Thoracic aorta (tissue), 2 donors: Measurements from ENCODE around the gene TNIP1. TPM values are rescaled to one million over a fixed set of nuclear protein-coding genes. Genes with fewer than 3 reads are reported as not detected.

ENCODE experiments used
- ATAC-seq: fragments of 150-250 bp; one replicate; pipeline ENCODE4 v1.8.0; 2017; ENCODE audit warnings: low read depth; ENCODE audit not compliant: insufficient number of reproducible peaks, low FRiP score
- DNase-seq: peaks from one replicate; pipeline ENCODE4 v3.0.0-alpha.2; 2020; ENCODE audit warnings: low spot score
- H3K27ac ChIP-seq, 2 donors: fragments of 200-600 bp; sonication (generic); 1 replicate in 1 of 2; 2 replicates in 1 of 2; pipeline ENCODE4 v1.5.1; 2016; ENCODE audit warnings: mild to moderate bottlenecking in 2 of 2, moderate library complexity in 2 of 2
- H3K27me3 ChIP-seq: fragments of 200-600 bp; sonication (generic); replicated peaks from 2 replicates; pipeline ENCODE4 v1.6.0; 2016; ENCODE audit warnings: mild to moderate bottlenecking; ENCODE audit not compliant: insufficient read depth
- H3K36me3 ChIP-seq: fragments of 200-600 bp; sonication (generic); one replicate; pipeline ENCODE4 v1.5.1; 2016
- H3K4me1 ChIP-seq, 2 donors: fragments of 200-600 bp; sonication (generic); 1 replicate in 1 of 2; 2 replicates in 1 of 2; pipeline versions ENCODE4 v1.5.1 to v1.6.0; 2016; ENCODE audit warnings: low read depth in 2 of 2, mild to moderate bottlenecking in 1 of 2; ENCODE audit not compliant: control insufficient read depth in 1 of 2
- H3K4me3 ChIP-seq: fragments of 200-600 bp; sonication (generic); 2 replicates; pipeline ENCODE4 v1.5.1; 2016; ENCODE audit warnings: mild to moderate bottlenecking
- H3K9me3 ChIP-seq: fragments of 200-600 bp; sonication (generic); 2 replicates; pipeline ENCODE4 v1.5.1; 2016
- total RNA-seq, 2 donors: library from RNA; depleted of rRNA; stranded (reverse); fragments of >200 nt; gene quantifications; one replicate each; pipeline versions ENCODE4 v1.1.0 to v1.2.3, GENCODE V29; 2016
- TF ChIP-seq, protein P1 (sequence below): fragments of 200-600 bp; sonication (generic); IDR thresholded peaks from one replicate; pipeline ENCODE4 v1.5.1; 2019; ENCODE audit warnings: antibody characterized with exemption

TNIP1 gene
- total RNA-seq, 2 donors from 2014 or later = 77.4 to 103 TPM

DNA sequence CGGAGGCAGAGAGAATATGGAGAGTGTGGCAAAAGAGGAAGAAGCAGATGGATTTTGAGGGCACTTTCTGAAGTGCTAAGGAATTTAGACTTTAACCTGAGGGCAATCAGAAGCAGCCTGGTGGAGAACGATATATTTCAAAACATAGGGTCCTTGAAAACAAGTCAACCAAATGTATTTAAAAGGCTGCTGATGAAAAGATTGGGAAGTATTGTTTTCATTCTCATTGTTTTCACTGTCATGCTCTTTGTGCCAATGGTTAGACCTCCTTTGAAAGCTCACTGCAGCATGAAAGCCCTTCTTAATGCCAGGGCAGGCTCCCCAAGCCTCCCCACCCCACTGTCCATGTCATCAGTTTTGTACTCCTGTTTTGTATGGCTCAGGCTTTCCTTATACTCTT lies 62.9 kb downstream of the TNIP1 start:
- peaks cover 20 to 28% of the 10 kb centered on the region in 2 donors for H3K4me1 ChIP-seq
- TF ChIP-seq, protein P1, sequence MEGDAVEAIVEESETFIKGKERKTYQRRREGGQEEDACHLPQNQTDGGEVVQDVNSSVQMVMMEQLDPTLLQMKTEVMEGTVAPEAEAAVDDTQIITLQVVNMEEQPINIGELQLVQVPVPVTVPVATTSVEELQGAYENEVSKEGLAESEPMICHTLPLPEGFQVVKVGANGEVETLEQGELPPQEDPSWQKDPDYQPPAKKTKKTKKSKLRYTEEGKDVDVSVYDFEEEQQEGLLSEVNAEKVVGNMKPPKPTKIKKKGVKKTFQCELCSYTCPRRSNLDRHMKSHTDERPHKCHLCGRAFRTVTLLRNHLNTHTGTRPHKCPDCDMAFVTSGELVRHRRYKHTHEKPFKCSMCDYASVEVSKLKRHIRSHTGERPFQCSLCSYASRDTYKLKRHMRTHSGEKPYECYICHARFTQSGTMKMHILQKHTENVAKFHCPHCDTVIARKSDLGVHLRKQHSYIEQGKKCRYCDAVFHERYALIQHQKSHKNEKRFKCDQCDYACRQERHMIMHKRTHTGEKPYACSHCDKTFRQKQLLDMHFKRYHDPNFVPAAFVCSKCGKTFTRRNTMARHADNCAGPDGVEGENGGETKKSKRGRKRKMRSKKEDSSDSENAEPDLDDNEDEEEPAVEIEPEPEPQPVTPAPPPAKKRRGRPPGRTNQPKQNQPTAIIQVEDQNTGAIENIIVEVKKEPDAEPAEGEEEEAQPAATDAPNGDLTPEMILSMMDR = no peak
- H3K4me3 ChIP-seq = no peak overlapping the region
- no peaks in the 10 kb centered on the region for H3K36me3 ChIP-seq
- H3K27ac ChIP-seq = no peak overlapping the region
- no peaks in the 10 kb centered on the region for H3K9me3 ChIP-seq
- no peaks in the 10 kb centered on the region for H3K27me3 ChIP-seq
- DNase-seq (no peak), ATAC-seq (no peak)

DNA sequence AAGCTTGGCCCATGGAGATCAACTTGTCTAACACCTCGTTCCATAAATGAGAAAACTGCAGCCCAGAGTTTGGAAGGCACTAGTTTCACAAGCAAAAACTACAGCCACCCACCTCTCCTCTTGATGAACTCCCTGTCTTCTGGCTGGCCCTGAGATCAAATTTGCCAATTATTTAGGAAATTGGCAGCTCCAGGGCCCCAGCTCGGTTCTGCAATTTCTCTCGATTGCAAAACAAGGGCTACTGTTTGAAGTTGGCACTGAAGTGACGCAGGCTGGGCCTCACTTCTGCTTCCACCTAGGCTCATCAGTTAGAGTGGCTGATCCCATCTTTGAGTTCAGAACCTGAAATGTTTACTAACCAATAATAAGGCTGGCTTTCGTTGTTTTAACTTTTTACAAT lies 64.1 kb downstream of the TNIP1 start:
- Histone ChIP-seq H3K4me3 (no peak overlapping the region), H3K4me1 (peaks cover 9 to 16% of the 10 kb centered on the region in 2 donors), H3K27ac (no peak overlapping the region), H3K27me3 (no peaks in the 10 kb centered on the region), H3K36me3 (no peaks in the 10 kb centered on the region), H3K9me3 (no peaks in the 10 kb centered on the region)
- no peak for ATAC-seq
- TF ChIP-seq, protein P1 = no peak
- no peak for DNase-seq

DNA sequence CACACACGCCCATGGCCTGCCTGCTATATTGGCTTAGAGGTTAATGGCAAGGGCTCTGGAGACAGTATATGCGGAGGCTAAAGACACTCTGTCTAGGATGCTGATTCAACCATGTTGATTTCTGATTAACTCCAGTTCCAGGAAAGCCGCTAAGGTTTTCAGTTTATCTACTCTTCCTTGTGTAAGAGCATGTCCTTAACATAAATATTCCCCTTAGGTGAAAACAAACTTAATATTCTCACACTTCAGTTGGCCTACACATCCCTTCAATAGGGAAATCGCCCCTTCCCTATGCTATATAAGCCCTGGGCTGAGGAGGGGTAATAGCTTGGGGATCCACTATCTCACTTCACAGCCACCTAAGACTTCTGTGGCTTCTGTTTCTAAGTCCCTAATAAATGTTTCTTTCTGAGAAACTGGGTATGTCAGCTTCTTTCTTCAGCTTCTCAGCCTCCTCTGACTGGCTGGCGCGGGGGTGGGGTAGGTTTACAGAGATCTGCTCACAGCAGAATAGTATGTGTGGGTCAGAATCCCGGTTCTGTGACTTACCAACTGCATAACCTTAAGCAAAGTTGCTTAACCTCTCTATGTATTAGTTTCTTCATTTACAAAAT lies 64.8 kb downstream of the TNIP1 start:
- DNase-seq (no peak), ATAC-seq (no peak)
- H3K36me3 ChIP-seq = no peaks in the 10 kb centered on the region
- peaks cover 2 to 10% of the 10 kb centered on the region in 2 donors for H3K4me1 ChIP-seq
- H3K9me3 ChIP-seq = no peaks in the 10 kb centered on the region
- TF ChIP-seq, protein P1 = no peak
- no peak overlapping the region for H3K4me3 ChIP-seq
- no peaks in the 10 kb centered on the region for H3K27me3 ChIP-seq
- no peak overlapping the region for H3K27ac ChIP-seq

DNA sequence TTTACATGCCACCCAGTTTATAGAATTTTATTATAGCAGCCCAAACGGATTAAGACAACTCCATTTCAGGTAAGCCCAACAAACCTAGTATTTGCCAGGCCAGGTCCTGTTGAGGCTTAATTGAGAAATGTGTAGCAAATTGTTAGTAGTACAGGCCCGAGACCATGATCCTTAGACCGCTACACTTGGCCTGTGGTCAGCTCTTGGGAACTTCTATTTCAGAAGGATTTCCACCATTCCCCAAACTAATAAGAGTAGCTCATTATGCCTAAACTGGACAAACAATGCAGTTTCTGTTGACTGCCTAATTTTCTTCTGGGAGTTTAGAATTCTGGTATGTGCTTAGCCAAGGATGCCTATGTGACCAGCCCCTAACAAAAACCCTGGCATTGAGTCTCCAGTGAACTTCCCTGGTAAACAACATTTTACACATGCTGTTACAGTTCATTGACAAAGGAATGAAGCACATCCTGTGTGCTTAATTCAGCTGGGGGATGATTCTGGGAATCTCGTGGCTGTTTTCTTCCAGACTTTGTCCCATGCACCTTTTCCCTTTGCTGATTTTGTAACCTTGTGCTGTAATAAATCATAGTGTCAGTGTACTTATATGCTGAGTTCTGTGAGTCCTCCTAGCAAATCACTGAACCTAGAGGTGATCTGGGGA lies 66.0 kb downstream of the TNIP1 start:
- Histone ChIP-seq H3K9me3 (no peaks in the 10 kb centered on the region), H3K36me3 (no peaks in the 10 kb centered on the region), H3K4me1 (peaks cover 0 to 2% of the 10 kb centered on the region in 2 donors), H3K4me3 (no peak overlapping the region), H3K27me3 (no peaks in the 10 kb centered on the region), H3K27ac (no peak overlapping the region)
- TF ChIP-seq, protein P1 = no peak
- DNase-seq (no peak), ATAC-seq (no peak)

DNA sequence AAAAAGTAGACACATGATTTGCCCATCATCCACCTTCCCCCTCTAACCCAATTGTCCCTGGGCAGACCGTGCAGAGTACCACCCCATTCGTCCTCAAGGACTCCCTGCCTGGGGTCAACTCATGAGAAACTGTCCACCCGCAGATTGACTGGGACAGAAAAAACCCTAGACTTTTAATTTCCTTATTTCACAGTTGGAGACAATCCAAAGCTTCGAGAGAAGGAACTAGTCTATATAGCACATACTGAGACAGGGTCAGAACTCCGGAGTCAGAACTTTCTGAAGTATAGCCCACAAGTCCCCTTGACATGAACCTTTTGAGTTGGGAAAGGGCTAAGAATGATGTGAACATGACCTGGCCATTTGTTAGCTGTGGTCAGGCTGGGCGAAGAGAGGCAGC lies 68.0 kb downstream of the TNIP1 start:
- H3K27me3 ChIP-seq = no peaks in the 10 kb centered on the region
- H3K4me3 ChIP-seq = no peak overlapping the region
- no peak for ATAC-seq
- DNase-seq = no peak
- H3K27ac ChIP-seq = no peak overlapping the region
- TF ChIP-seq, protein P1 = no peak
- no peaks in the 10 kb centered on the region for H3K36me3 ChIP-seq
- H3K9me3 ChIP-seq = no peaks in the 10 kb centered on the region
- H3K4me1 ChIP-seq = no peaks in the 10 kb centered on the region
